ENCODE measurements around the gene GMNC.

DNA sequence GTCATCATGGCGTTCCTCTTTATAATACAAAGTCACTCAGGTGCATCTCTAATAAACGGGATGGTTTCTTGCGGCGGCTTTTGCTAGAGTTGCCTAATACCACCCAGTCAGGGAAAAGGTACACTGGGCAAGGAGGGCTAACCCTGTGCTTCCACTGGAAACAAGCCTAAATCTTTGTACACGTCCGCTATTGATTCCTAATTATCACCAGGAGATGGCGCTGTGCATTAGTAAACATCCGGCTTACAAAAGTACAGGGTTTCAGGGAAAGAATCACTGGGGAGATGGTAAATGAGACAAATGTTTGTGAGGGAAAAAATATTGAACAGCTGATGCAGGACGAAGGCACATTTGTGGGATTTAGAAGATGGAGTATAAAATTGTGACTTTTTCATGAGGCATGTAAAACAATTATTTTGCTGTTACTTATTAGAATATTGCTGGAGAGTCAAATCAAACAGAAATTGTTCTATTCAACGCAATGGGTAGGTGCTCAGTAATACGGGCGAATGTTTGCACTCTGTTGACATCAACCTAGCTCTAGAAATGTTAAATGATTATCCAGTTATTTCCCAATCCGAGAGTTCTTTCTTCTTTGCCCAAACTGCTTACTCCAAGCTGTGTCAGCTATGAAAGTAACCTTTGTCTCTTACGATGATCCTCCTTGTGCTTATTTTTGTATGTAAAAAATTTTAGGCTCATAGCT, 50.6 kb downstream of the GMNC start:
- TF ChIP-seq, protein P1, sequence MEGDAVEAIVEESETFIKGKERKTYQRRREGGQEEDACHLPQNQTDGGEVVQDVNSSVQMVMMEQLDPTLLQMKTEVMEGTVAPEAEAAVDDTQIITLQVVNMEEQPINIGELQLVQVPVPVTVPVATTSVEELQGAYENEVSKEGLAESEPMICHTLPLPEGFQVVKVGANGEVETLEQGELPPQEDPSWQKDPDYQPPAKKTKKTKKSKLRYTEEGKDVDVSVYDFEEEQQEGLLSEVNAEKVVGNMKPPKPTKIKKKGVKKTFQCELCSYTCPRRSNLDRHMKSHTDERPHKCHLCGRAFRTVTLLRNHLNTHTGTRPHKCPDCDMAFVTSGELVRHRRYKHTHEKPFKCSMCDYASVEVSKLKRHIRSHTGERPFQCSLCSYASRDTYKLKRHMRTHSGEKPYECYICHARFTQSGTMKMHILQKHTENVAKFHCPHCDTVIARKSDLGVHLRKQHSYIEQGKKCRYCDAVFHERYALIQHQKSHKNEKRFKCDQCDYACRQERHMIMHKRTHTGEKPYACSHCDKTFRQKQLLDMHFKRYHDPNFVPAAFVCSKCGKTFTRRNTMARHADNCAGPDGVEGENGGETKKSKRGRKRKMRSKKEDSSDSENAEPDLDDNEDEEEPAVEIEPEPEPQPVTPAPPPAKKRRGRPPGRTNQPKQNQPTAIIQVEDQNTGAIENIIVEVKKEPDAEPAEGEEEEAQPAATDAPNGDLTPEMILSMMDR (IDR thresholded peaks at IDR 0.05; ENCODE audit: low read depth, low read length, poor library complexity, severe bottlenecking), result peak; percentile 82
- no peak for TF ChIP-seq EZH2phosphoT487 (IDR thresholded peaks at IDR 0.05; ENCODE audit: borderline replicate concordance, low read length)
